GM10266 (cell line): ENCODE data around the gene CRELD2.

ENCODE experiments used
- DNase-seq: peaks from one replicate; pipeline ENCODE4 v3.0.0; 2012; ENCODE audit errors: extremely low spot score
- CTCF ChIP-seq: IDR thresholded peaks from 2 replicates; pipeline ENCODE4 v1.5.1; 2012; ENCODE audit warnings: mild to moderate bottlenecking, low read depth; ENCODE audit not compliant: control insufficient read depth, insufficient read depth; ENCODE audit errors: missing control alignments

CRELD2 gene

GRCh38 chr22:49951986-49952896 is 33.8 kb downstream of the CRELD2 start:
- TF ChIP-seq CTCF, result no peak
- DNase-seq, result no peak

GRCh38 chr22:49953027-49953679 is 34.7 kb downstream of the CRELD2 start:
- DNase-seq, result no peak
- no peak for TF ChIP-seq CTCF

GRCh38 chr22:49953680-49954344 is 35.4 kb downstream of the CRELD2 start:
- DNase-seq, result no peak
- no peak for TF ChIP-seq CTCF

GRCh38 chr22:49954354-49954753 is 35.9 kb downstream of the CRELD2 start:
- DNase-seq, result no peak
- no peak for TF ChIP-seq CTCF

- no peak for TF ChIP-seq CTCF
- no peak for DNase-seq
Observed at GRCh38 chr22:49954991-49955580, 36.7 kb downstream of the CRELD2 start.

GRCh38 chr22:49955581-49956417 is 37.4 kb downstream of the CRELD2 start:
- TF ChIP-seq CTCF, result no peak
- no peak for DNase-seq
